H9 (cell line): Measurements from ENCODE around the gene CTH. TPM values are rescaled to one million over a fixed set of nuclear protein-coding genes. Genes with fewer than 3 reads are reported as not detected.

Source experiments
- DNase-seq: peaks from one replicate; pipeline ENCODE4 v3.0.0-alpha.2; 2017
- H2AFZ ChIP-seq: one replicate; pipeline ENCODE4 v1.6.1; 2013; ENCODE audit warnings: mild to moderate bottlenecking, low read length, control low read depth, moderate library complexity
- H2AK5ac ChIP-seq: 2 replicates; pipeline ENCODE4 v1.6.1; 2013; ENCODE audit warnings: low read length, control low read depth, mixed read lengths; ENCODE audit not compliant: insufficient read length
- H2BK120ac ChIP-seq: one replicate; pipeline ENCODE4 v1.6.1; 2013; ENCODE audit warnings: low read depth, mild to moderate bottlenecking, low read length, control low read depth, inconsistent platforms; ENCODE audit not compliant: poor library complexity, severe bottlenecking
- H2BK12ac ChIP-seq: 2 replicates; pipeline ENCODE4 v1.6.1; 2013; ENCODE audit warnings: low read length, control low read depth, mixed read lengths, low read depth; ENCODE audit not compliant: insufficient read length
- H2BK15ac ChIP-seq: 2 replicates; pipeline ENCODE4 v1.6.1; 2013; ENCODE audit warnings: low read depth, low read length, control low read depth
- H2BK20ac ChIP-seq: one replicate; pipeline ENCODE4 v1.6.1; 2013; ENCODE audit warnings: low read depth, mild to moderate bottlenecking, low read length, control low read depth, inconsistent platforms; ENCODE audit not compliant: poor library complexity, severe bottlenecking
- H2BK5ac ChIP-seq: 2 replicates; pipeline ENCODE4 v1.6.1; 2013; ENCODE audit warnings: low read length, control low read depth, mixed read lengths; ENCODE audit not compliant: insufficient read length
- H3K14ac ChIP-seq: 2 replicates; pipeline ENCODE4 v1.6.1; 2013; ENCODE audit warnings: low read length, control low read depth; ENCODE audit not compliant: insufficient read depth
- H3K18ac ChIP-seq: 2 replicates; pipeline ENCODE4 v1.6.1; 2013; ENCODE audit warnings: low read depth, mild to moderate bottlenecking, mixed read lengths, low read length, control low read depth; ENCODE audit not compliant: insufficient read length
- H3K23ac ChIP-seq: 2 replicates; pipeline ENCODE4 v1.6.1; 2013; ENCODE audit warnings: low read length, control low read depth, mixed read lengths, low read depth; ENCODE audit not compliant: insufficient read length
- H3K23me2 ChIP-seq: 2 replicates; pipeline ENCODE4 v1.6.1; 2013; ENCODE audit warnings: low read depth, mild to moderate bottlenecking, mixed read lengths, low read length, control low read depth; ENCODE audit not compliant: insufficient read length, poor library complexity, severe bottlenecking
- H3K27ac ChIP-seq: 2 replicates; pipeline ENCODE4 v1.5.1; 2013; ENCODE audit warnings: low read length, control low read depth, mixed read lengths, low read depth; ENCODE audit not compliant: insufficient read length
- H3K27me3 ChIP-seq: 2 replicates; pipeline ENCODE4 v1.6.1; 2013; ENCODE audit warnings: low read length, control low read depth, inconsistent platforms; ENCODE audit not compliant: insufficient read depth
- H3K4ac ChIP-seq: 2 replicates; pipeline ENCODE4 v1.6.1; 2013; ENCODE audit warnings: low read depth, mild to moderate bottlenecking, control low read depth, inconsistent platforms, low read length, moderate library complexity
- H3K4me1 ChIP-seq: 2 replicates; pipeline ENCODE4 v1.6.1; 2013; ENCODE audit warnings: low read length, control low read depth, inconsistent platforms; ENCODE audit not compliant: insufficient read depth
- H3K4me2 ChIP-seq: 2 replicates; pipeline ENCODE4 v1.6.1; 2013; ENCODE audit warnings: low read length, control low read depth, mixed read lengths; ENCODE audit not compliant: insufficient read length, insufficient read depth
- H3K56ac ChIP-seq: 2 replicates; pipeline ENCODE4 v1.6.1; 2013; ENCODE audit warnings: low read depth, mild to moderate bottlenecking, mixed read lengths, low read length, control low read depth; ENCODE audit not compliant: insufficient read length
- H3K79me1 ChIP-seq: 2 replicates; pipeline ENCODE4 v1.6.1; 2013; ENCODE audit warnings: low read depth, mild to moderate bottlenecking, moderate library complexity, low read length, control low read depth, inconsistent platforms; ENCODE audit not compliant: insufficient read depth, poor library complexity, severe bottlenecking
- H3K79me2 ChIP-seq: 2 replicates; pipeline ENCODE4 v1.6.1; 2013; ENCODE audit warnings: low read length, control low read depth, inconsistent platforms; ENCODE audit not compliant: insufficient read depth
- H3K9ac ChIP-seq: 2 replicates; pipeline ENCODE4 v1.6.1; 2013; ENCODE audit warnings: low read length, control low read depth, mixed read lengths; ENCODE audit not compliant: insufficient read length; ENCODE audit errors: extremely low read depth
- H3K9me3 ChIP-seq: one replicate; pipeline ENCODE4 v1.6.1; 2013; ENCODE audit warnings: low read depth, low read length, inconsistent platforms; ENCODE audit not compliant: control insufficient read depth
- H3T11ph ChIP-seq: one replicate; pipeline ENCODE4 v1.6.1; 2013; ENCODE audit warnings: mild to moderate bottlenecking, low read length, control low read depth, inconsistent platforms
- H4K20me1 ChIP-seq: one replicate; pipeline ENCODE4 v1.6.1; 2013; ENCODE audit not compliant: control insufficient read depth, insufficient read length, insufficient read depth
- H4K5ac ChIP-seq: 2 replicates; pipeline ENCODE4 v1.6.1; 2013; ENCODE audit warnings: low read depth, mild to moderate bottlenecking, mixed read lengths, low read length, control low read depth; ENCODE audit not compliant: insufficient read length
- H4K8ac ChIP-seq: replicated peaks from 2 replicates; pipeline ENCODE4 v1.6.1; 2013; ENCODE audit warnings: low read length, control low read depth, mixed read lengths, low read depth; ENCODE audit not compliant: insufficient read length
- H4K91ac ChIP-seq: 2 replicates; pipeline ENCODE4 v1.6.1; 2013; ENCODE audit warnings: low read depth, mild to moderate bottlenecking, moderate library complexity, mixed read lengths, low read length, control low read depth; ENCODE audit not compliant: insufficient read length
- H3K27ac Mint-ChIP-seq, 3 experiments: 2 replicates in 2 of 3; 3 replicates in 1 of 3; pipeline ENCODE4 v1.8.0; 2020 to 2021; ENCODE audit warnings: mixed read lengths in 3 of 3, mild to moderate bottlenecking in 1 of 3, moderate library complexity in 1 of 3
- H3K27me3 Mint-ChIP-seq: 2 replicates; pipeline ENCODE4 v1.8.0; 2021; ENCODE audit warnings: low read depth, mild to moderate bottlenecking, moderate library complexity, mixed read lengths
- H3K36me3 Mint-ChIP-seq, 3 experiments: 2 replicates in 2 of 3; 3 replicates in 1 of 3; pipeline ENCODE4 v1.8.0; 2020 to 2021; ENCODE audit warnings: low read depth in 3 of 3, mixed read lengths in 3 of 3; ENCODE audit not compliant: insufficient read depth in 1 of 3
- H3K4me1 Mint-ChIP-seq, 2 experiments: 2 replicates each; pipeline ENCODE4 v1.8.0; 2020; ENCODE audit warnings: mixed read lengths in 2 of 2
- H3K4me3 Mint-ChIP-seq, 2 experiments: 2 replicates in 1 of 2; 3 replicates in 1 of 2; pipeline ENCODE4 v1.8.0; 2020 to 2021; ENCODE audit warnings: mild to moderate bottlenecking in 2 of 2, mixed read lengths in 2 of 2, moderate library complexity in 1 of 2
- H3K9me3 Mint-ChIP-seq, 2 experiments: 2 replicates in 1 of 2; 3 replicates in 1 of 2; pipeline ENCODE4 v1.8.0; 2020; ENCODE audit warnings: mild to moderate bottlenecking in 2 of 2, mixed read lengths in 2 of 2, moderate library complexity in 1 of 2
- CTCF ChIP-seq: fragments of 200-600 bp; sonication (generic); conservative IDR thresholded peaks from 3 replicates; pipeline ENCODE4 v1.8.0; 2021; ENCODE audit warnings: antibody characterized with exemption, mild to moderate bottlenecking
- WGBS: extraction: QIAGEN DNeasy Blood & Tissue Kit; methylation state at CpG from one replicate; pipeline ENCODE4 v1.1.7; 2013; ENCODE audit warnings: missing lambda C conversion rate, low lambda C conversion rate, mixed read lengths; ENCODE audit not compliant: insufficient read length; ENCODE audit errors: extremely low coverage; 5-methylcytosine and 5-hydroxymethylcytosine counted together
- total RNA-seq: library from RNA; stranded (reverse); gene quantifications from 2 replicates; pipeline ENCODE4 v1.2.1, GENCODE V29; 2021

Gene CTH
- total RNA-seq, 1 experiment from 2014 or later = 15.5 TPM

- H4K8ac ChIP-seq = no peak overlapping the region
- H3K9ac ChIP-seq = no peak overlapping the region
- H2BK12ac ChIP-seq = no peak overlapping the region
- TF ChIP-seq CTCF = no peak
- H2BK120ac ChIP-seq = no peak overlapping the region
- H2BK20ac ChIP-seq = no peak overlapping the region
- no peak overlapping the region for H3K4me2 ChIP-seq
- no peak overlapping the region for H3K27ac ChIP-seq
- H3K23ac ChIP-seq = no peak overlapping the region
- H3K23me2 ChIP-seq = no peaks in the 10 kb centered on the region
- no peak overlapping the region for H2AFZ ChIP-seq
- H3K56ac ChIP-seq = no peak overlapping the region
- H3K18ac ChIP-seq = no peak overlapping the region
- no peaks in the 10 kb centered on the region; a peak in 1 of 7 replicates for H3K36me3 Mint-ChIP-seq
- H4K5ac ChIP-seq = no peak overlapping the region
- H4K91ac ChIP-seq = no peak overlapping the region
- no peak overlapping the region for H3K27ac Mint-ChIP-seq
- no peaks in the 10 kb centered on the region for H3K9me3 Mint-ChIP-seq
- no peak overlapping the region for H2BK15ac ChIP-seq
- H3K79me2 ChIP-seq = no peaks in the 10 kb centered on the region
- no peak overlapping the region for H3K4me3 Mint-ChIP-seq
- no peak overlapping the region for H3K4ac ChIP-seq
- H3K27me3 Mint-ChIP-seq = no peaks in the 10 kb centered on the region; the same call in 1 of the 2 replicates
- H3K14ac ChIP-seq = no peak overlapping the region
- H2BK5ac ChIP-seq = no peak overlapping the region
- H3K27me3 ChIP-seq = no peaks in the 10 kb centered on the region
- no peaks in the 10 kb centered on the region for H3K79me1 ChIP-seq
- H3T11ph ChIP-seq = no peak overlapping the region
- peaks cover 5 to 15% of the 10 kb centered on the region in 2 experiments for H3K4me1 Mint-ChIP-seq
- H3K9me3 ChIP-seq = no peaks in the 10 kb centered on the region
- no peaks in the 10 kb centered on the region for H3K4me1 ChIP-seq
- H4K20me1 ChIP-seq = no peaks in the 10 kb centered on the region
- DNase-seq = no peak
- no CpG with 5 or more reads among the region's 1 CpG for WGBS
- H2AK5ac ChIP-seq = no peak overlapping the region
These were observed 9.1 kb upstream of the CTH start for GRCh38 chr1:70401974-70402373.
